Aorta (tissue), 5 donors: ENCODE data around the gene UGT1A8. TPM values are rescaled to one million over a fixed set of nuclear protein-coding genes. Genes with fewer than 3 reads are reported as not detected.
"Not testable (repeated sequence)": the region's sequence is repeated elsewhere in the genome, so short reads cannot be mapped to it uniquely, and the experiment has no call there.

Source experiments
- ATAC-seq: fragments of 200-7000 bp; cut with Tn5 transposase; one replicate; pipeline ENCODE4 v1.9.1; 2022; ENCODE audit warnings: moderate library complexity; ENCODE audit not compliant: low FRiP score
- DNase-seq, 2 donors: peaks; one replicate each; pipeline ENCODE4 v3.0.0-alpha.2; 2020
- H3K27ac ChIP-seq, 2 donors: one replicate each; pipeline ENCODE4 v1.5.1; 2013; ENCODE audit warnings: low read length in 2 of 2, mild to moderate bottlenecking in 2 of 2, moderate library complexity in 2 of 2, control low read depth in 1 of 2, inconsistent platforms in 1 of 2, low read depth in 1 of 2
- H3K27me3 ChIP-seq, 2 donors: one replicate each; pipeline ENCODE4 v1.6.1; 2013; ENCODE audit warnings: control low read depth in 1 of 2, low read length in 1 of 2, mild to moderate bottlenecking in 1 of 2, moderate library complexity in 1 of 2; ENCODE audit not compliant: insufficient read depth in 2 of 2, control insufficient read depth in 1 of 2
- H3K36me3 ChIP-seq, 2 donors: one replicate each; pipeline ENCODE4 v1.6.1; 2013; ENCODE audit warnings: control low read depth in 1 of 2, low read length in 1 of 2, mild to moderate bottlenecking in 1 of 2; ENCODE audit not compliant: insufficient read depth in 2 of 2, control insufficient read depth in 1 of 2
- H3K4me1 ChIP-seq, 2 donors: one replicate each; pipeline ENCODE4 v1.6.1; 2013; ENCODE audit warnings: low read length in 2 of 2, control low read depth in 1 of 2, mild to moderate bottlenecking in 1 of 2, moderate library complexity in 1 of 2; ENCODE audit not compliant: insufficient read depth in 2 of 2, control insufficient read depth in 1 of 2
- H3K4me3 ChIP-seq, 2 donors: one replicate each; pipeline ENCODE4 v1.5.1; 2013; ENCODE audit warnings: low read length in 2 of 2, control low read depth in 1 of 2, mild to moderate bottlenecking in 1 of 2
- H3K9me3 ChIP-seq: one replicate; pipeline ENCODE4 v1.6.1; 2013; ENCODE audit warnings: mild to moderate bottlenecking, low read length; ENCODE audit not compliant: control insufficient read depth
- WGBS, 2 donors: extraction: QIAGEN DNeasy Blood & Tissue Kit; methylation state at CpG; one replicate each; pipeline ENCODE4 v1.1.7; 2013; 5-methylcytosine and 5-hydroxymethylcytosine counted together
- intact Hi-C, 2 donors: fragments of 100-400 bp; cut with DNase I; formaldehyde crosslinking; loops; one replicate each; pipeline versions ENCODE4 v1.14.2 to v1.15.0; 2022
- polyA plus RNA-seq, 2 donors: library from polyadenylated mRNA; stranded (reverse); fragments of 200-250 nt; gene quantifications; one replicate each; pipeline ENCODE4 v1.2.3, GENCODE V29; 2013
- total RNA-seq, 2 donors: library from RNA; stranded (reverse); fragmentation: NEBNext Ultra II Directional; extraction: Animal tissue kit (Norgen Biotek cat#: 25700); gene quantifications; one replicate each; pipeline ENCODE4 v1.2.1, GENCODE V29; 2021
- donor health status: healthy with polysubstance abuse.
- donor health status: Bipolar disorder and iron deficiency.
- donor health status: DM: no; HTN: no; CAD: no.
- donor health status: DM: no; HTN: no; CAD: no.
- donor health status: DM: yes; HTN: yes; CAD: no.

UGT1A8 gene
- total and polyA plus RNA-seq, 4 donors, result 1.0 TPM; not detected in 3

DNA sequence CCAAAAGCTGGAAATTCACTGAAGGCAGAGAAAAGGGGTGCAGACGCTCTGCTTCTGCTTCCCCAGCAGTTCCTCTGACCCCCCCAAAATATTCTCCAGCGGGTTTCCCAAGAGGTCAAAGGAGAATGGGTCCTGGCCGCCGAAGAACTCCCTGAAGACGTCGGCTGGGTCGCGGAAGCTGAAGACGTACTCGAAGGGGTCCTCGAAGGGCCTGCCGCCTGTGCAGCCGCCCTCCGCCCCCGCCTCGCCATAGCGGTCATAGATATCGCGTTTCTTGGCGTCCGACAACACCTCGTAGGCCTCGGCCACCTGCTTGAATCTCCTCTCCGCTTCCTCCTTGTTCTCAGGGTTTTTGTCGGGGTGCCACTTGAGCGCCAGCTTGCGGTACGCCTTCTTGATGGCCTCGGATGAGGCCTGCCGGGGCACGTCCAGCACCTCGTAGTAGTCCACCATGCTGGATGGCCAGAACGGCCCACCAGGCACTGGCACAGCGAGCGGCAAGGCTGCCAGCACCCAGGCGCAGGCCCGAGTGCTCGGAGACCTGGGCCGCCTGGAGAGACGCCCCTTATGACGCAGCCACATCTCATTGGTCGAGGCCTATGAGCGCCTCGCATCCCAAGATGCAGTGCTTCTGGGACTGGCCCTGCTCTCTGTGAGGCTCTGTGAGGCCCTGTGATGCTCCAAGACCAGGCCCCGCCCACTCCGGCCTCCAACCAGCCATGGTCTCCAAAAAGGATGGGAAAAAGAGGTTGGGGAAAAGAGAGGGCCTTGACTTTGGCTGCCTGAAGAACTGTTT is 126.2 kb downstream of the UGT1A8 start:
- DNase-seq (no peak), ATAC-seq (no peak)
- Histone ChIP-seq H3K9me3 (no peaks in the 10 kb centered on the region), H3K27me3 (no peaks in the 10 kb centered on the region), H3K4me3 (no peak overlapping the region), H3K27ac (no peak overlapping the region), H3K36me3 (no peaks in the 10 kb centered on the region), H3K4me1 (no peaks in the 10 kb centered on the region)
- 94 to 95% methylated on average over 44 to 46 of the region's 46 CpGs for WGBS, 2 donors
- intact Hi-C loops, result no loop called here

DNA sequence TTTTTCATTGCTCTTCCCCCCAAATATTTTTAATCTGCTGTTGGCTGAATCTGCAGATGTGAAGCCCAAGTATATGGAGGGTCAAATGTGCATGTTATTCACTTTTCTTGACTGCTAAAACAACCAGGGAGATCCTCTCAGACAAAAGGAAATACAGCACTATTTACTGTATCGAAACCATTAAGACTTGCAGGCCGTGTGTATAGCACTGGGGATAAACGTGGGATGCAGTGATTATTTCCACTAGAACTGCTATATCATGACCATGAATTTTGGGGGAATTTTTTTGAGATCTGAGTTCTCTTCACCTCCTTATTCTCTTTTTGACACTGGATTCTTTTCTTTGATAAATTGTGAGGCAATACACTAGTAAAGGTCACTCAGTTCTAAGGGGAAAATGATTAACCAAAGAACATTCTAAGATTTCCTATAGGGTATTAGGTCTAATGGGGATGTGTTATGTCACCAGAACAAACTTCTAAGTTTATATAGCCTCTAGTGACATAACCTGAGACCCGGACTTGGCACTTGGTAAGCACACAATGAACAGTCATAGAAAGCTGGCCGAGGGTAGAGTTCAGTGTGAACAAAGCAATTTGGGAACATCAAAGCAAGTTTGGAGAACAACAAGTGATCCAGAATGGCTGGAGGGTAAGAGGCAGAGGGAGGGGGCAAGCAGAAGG is 127.8 kb downstream of the UGT1A8 start:
- intact Hi-C loops, result no loop called here
- DNase-seq, result no peak

DNA sequence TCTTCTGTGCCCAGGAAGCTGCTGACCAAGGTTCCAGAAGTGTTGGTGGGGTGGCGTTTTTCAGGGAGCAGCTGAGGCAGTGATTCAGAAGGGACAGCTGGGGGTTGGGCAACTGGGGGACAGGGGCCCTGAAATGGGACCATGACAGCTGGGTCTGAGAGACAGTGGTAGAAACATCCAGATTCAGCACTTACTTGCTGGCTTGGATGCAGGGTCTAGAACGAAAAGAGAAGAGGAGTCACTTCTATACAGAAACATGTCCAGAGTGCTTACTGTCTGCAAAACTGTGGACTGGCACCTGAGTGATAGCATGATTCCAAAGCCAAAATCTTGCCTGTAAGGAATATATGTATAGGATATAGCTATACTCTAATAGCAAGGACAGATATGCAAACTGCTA is 128.4 kb downstream of the UGT1A8 start:
- H3K4me1 ChIP-seq, ATAC-seq, DNase-seq, H3K27me3 ChIP-seq, H3K4me3 ChIP-seq, H3K36me3 ChIP-seq, H3K27ac ChIP-seq, intact Hi-C loops, H3K9me3 ChIP-seq: not testable (repeated sequence)
- WGBS, 2 donors, result 49 to 68% methylated on average over 2 of the region's 2 CpGs

More for the DNA sequence above, 127.8 kb downstream of the UGT1A8 start:
- Histone ChIP-seq H3K4me3 (no peak overlapping the region), H3K36me3 (no peaks in the 10 kb centered on the region), H3K9me3 (no peaks in the 10 kb centered on the region), H3K4me1 (no peaks in the 10 kb centered on the region), H3K27ac (no peak overlapping the region), H3K27me3 (no peaks in the 10 kb centered on the region)
- no peak for ATAC-seq
- WGBS, 2 donors, result 81 to 84% methylated on average over 5 of the region's 5 CpGs

DNA sequence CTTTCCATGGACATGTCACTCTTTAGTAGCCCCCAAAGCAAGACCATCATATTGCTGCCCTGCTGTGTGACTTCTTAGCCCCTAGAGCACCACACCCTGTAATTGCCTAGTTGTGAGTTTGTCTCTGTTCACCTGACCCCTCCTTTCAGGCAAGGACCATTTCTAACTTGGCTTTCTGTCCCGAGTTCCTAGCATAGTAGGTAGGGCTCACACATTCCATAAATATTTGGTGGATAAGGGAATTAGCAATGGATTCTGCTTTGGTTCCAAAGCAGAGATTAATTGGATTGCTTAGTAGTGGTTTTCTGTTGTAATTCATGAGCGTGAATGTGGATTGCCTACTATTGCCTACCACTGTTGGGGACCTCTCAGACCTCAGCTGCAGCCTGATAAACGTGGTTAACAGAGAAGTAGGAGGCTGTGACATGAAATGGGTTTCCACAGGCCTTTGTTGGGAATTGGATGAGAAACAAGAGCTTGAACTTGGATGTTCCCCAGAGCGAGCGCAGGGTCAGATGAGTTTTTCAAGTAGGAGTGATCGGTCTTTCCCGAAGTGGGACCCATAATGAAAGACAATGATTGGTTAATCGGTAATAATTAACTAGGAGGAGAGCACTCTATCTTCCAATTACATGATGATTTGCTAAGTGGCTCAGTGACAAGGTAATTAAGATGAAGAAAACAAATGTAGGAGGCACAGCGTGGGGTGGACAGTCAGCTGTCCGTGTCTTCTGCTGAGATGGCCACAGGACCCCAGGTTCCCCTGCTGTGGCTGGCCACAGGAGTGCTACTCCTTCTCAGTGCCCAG is 129.2 kb downstream of the UGT1A8 start:
- Histone ChIP-seq H3K4me1 (no peaks in the 10 kb centered on the region), H3K27ac (no peak overlapping the region), H3K9me3 (no peaks in the 10 kb centered on the region), H3K27me3 (no peaks in the 10 kb centered on the region), H3K36me3 (no peaks in the 10 kb centered on the region), H3K4me3 (no peak overlapping the region)
- intact Hi-C loops, result no loop called here
- WGBS, 2 donors, result 67 to 73% methylated on average over 10 of the region's 10 CpGs
- DNase-seq (no peak), ATAC-seq (no peak)

DNA sequence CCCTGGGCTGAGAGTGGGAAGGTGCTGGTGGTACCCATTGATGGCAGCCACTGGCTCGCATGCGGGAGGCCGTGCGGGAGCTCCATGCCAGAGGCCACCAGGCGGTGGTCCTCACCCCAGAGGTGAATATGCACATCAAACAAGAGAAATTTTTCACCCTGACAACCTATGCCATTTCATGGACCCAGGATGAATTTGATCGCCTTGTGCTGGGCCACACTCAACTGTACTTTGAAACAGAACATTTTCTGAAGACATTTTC is 129.8 kb downstream of the UGT1A8 start:
- WGBS, 2 donors, result 94 to 96% methylated on average over 6 of the region's 6 CpGs
- intact Hi-C loops, result no loop called here
- Histone ChIP-seq H3K9me3 (no peaks in the 10 kb centered on the region), H3K36me3 (no peaks in the 10 kb centered on the region), H3K4me3 (no peak overlapping the region), H3K4me1 (no peaks in the 10 kb centered on the region), H3K27me3 (no peaks in the 10 kb centered on the region), H3K27ac (no peak overlapping the region)
- ATAC-seq, result no peak
- DNase-seq, result no peak

DNA sequence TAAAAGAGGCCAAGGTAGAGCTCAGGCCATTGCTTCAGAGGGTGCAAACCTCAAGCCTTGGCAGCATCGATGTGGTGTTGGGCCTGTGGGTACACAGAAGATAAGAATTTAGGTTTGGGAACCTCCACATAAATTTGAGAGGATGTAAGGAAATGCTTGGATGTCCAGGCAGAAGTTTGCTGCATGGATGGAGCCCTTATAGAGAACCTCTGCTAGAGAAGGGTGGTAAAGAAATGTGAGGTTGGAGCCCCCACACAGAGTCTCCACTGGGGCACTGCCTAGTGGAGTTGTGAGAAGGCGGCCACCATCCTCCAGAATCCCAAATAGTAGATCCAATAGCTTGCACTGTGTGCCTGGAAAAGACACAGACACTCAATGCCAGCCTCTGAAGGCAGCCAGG is 133.3 kb downstream of the UGT1A8 start:
- intact Hi-C loops, H3K36me3 ChIP-seq, H3K27ac ChIP-seq, H3K27me3 ChIP-seq, DNase-seq, ATAC-seq, H3K4me1 ChIP-seq, H3K9me3 ChIP-seq, H3K4me3 ChIP-seq: not testable (repeated sequence)
- 80 to 92% methylated on average over 2 of the region's 2 CpGs for WGBS, 2 donors

DNA sequence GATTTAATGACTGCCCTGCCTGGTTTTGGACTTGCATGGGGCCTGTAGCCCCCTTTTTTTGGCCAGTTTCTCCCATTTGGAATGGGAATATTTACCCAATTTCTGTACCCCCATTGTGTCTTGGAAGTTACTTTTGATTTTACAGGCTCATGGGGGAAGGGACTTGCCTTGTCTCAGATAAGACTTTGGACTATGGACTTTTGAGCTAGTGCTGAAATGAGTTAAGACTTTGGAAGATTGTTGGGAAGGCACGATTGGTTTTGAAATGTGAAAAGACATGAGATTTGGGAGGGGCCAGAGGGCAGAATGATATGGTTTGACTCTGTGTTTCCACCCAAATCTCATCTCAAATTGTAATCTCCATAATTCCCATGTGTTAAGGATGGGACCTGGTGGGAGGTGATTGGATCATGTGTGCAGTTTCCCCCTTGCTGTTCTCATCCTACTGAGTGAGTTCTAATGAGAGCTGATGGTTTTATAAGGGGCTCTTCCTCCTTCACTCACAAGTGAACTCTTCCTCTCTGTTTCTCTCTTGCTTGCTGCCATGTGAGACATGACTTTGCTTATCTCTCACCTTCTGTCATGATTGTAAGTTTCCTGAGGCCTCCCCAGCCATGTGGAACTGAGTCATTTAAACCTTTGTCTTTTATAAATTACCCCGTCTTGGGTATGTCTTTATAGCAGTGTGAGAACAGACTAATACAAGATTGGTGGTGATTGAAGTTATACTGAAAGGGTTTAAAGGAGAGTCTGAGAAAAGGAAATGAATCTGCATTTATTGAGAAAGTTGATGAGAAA is 134.0 kb downstream of the UGT1A8 start:
- H3K27me3 ChIP-seq, H3K4me1 ChIP-seq, H3K36me3 ChIP-seq, H3K9me3 ChIP-seq, intact Hi-C loops, H3K27ac ChIP-seq, ATAC-seq, H3K4me3 ChIP-seq, DNase-seq: not testable (repeated sequence)
- WGBS, 2 donors, result 66 to 71% methylated on average over 2 of the region's 2 CpGs

DNA sequence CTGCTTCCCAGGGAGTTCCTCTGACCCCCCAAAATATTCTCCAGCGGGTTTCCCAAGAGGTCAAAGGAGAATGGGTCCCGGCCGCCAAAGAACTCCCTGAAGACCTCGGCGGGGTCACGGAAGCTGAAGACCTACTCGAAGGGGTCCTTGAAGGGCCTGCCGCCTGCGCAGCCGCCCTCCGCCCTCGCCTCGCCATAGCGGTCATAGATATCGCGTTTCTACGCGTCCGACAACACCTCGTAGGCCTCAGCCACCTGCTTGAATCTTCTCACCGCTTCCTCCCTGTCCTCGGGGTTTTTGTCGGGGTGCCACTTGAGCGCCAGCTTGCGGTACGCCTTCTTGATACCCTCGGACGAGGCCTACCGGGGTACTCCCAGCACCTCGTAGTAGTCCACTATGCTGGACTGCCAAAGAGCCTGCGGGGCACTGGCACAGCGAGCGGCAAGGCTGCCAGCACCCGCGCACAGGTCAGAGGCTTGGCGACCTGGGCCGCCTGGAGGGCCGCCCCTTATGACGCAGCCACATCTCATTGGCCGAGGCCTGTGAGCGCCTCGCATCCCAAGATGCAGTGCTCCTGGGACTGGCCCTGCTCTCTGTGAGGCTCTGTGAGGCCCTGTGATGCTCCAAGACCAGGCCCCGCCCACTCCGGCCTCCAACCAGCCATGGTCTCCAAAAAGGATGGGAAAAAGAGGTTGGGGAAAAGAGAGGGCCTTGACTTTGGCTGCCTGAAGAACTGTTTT is 137.6 kb downstream of the UGT1A8 start:
- DNase-seq (no peak), ATAC-seq (no peak)
- H3K27me3 ChIP-seq, result no peaks in the 10 kb centered on the region
- no peaks in the 10 kb centered on the region for H3K9me3 ChIP-seq
- no peak overlapping the region for H3K4me3 ChIP-seq
- H3K36me3 ChIP-seq, result no peaks in the 10 kb centered on the region
- no peaks in the 10 kb centered on the region for H3K4me1 ChIP-seq
- H3K27ac ChIP-seq, result no peak overlapping the region
- intact Hi-C loops, result no loop called here
- WGBS, 2 donors, result 87 to 92% methylated on average over 37 to 44 of the region's 44 CpGs
